ENCODE data around the gene CDC42BPG.

The CDC42BPG gene

DNA sequence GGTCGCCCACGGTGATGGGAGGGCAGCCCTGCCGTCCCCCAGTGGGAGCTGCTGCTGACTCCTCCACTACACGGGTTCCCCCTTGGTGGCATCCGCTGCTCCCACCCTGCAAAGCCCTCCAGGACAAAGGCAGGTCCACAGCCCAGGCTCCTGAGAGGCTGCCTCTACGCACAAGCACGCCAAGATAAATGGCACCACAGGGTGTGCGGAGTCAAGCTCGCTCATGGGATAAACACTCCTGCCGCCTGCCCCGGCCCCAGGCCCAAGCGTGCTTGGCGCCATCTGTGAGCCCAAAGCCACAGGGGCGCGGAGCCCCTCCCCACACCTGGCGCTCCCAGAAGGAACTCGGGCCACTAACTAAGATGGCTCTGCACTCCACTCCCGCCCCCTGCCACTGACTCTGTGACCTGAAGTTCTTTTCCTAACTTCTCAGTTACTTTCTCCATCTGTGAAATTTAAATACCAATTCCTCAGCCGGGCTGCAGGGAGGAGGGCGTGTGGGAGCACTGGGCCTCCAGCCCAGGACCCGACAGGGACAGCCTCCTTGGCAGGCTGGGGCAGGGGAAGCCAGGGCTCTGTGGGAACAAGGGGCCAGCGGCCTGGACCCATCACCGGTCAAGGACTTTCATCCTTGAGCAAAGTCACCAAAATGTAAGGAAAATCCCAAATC lies 19.1 kb upstream of the CDC42BPG start:
- H3K36me3 ChIP-seq (ENCODE audit: control insufficient read depth in 2 of 2, insufficient read depth in 2 of 2, low read length in 2 of 2), result peaks cover 10 to 12% of the 10 kb centered on the region in 2 donors
- H3K9me3 ChIP-seq (ENCODE audit: control insufficient read depth in 2 of 2, low read length in 2 of 2), result peaks cover 0 to 3% of the 10 kb centered on the region in 2 donors
- H3K27me3 ChIP-seq (ENCODE audit: control insufficient read depth in 1 of 2, insufficient read depth in 2 of 2, low read length in 2 of 2), result no peaks in the 10 kb centered on the region
- peak overlapping the region; percentile 86 to 88 for H3K9ac ChIP-seq (ENCODE audit: low read length in 2 of 2)
- peak overlapping the region in 1 of 2 donors; percentile 54 for H3K4me3 ChIP-seq (ENCODE audit: low read length in 2 of 2)
- H3K27ac ChIP-seq (ENCODE audit: low read length), result peak overlapping the region; percentile 99
- peaks cover 79% of the 10 kb centered on the region for H3K4me1 ChIP-seq (ENCODE audit: control insufficient read depth, insufficient read depth, low read length)

GRCh38 chr11:64862987-64863390 lies 18.5 kb upstream of the CDC42BPG start:
- Histone ChIP-seq H3K36me3 (ENCODE audit: control insufficient read depth in 2 of 2, insufficient read depth in 2 of 2, low read length in 2 of 2) (peaks cover 11 to 12% of the 10 kb centered on the region in 2 donors), H3K9me3 (ENCODE audit: control insufficient read depth in 2 of 2, low read length in 2 of 2) (peaks cover 0 to 3% of the 10 kb centered on the region in 2 donors), H3K27me3 (ENCODE audit: control insufficient read depth in 1 of 2, insufficient read depth in 2 of 2, low read length in 2 of 2) (no peaks in the 10 kb centered on the region), H3K4me1 (ENCODE audit: control insufficient read depth, insufficient read depth, low read length) (peaks cover 76% of the 10 kb centered on the region), H3K27ac (ENCODE audit: low read length) (peak overlapping the region; percentile 99), H3K9ac (ENCODE audit: low read length in 2 of 2) (peak overlapping the region; percentile 86 to 88), H3K4me3 (ENCODE audit: low read length in 2 of 2) (peak overlapping the region in 1 of 2 donors; percentile 54)

GRCh38 chr11:64861227-64861975 lies 16.9 kb upstream of the CDC42BPG start:
- H3K4me1 ChIP-seq (ENCODE audit: control insufficient read depth, insufficient read depth, low read length), result peaks cover 70% of the 10 kb centered on the region
- H3K9me3 ChIP-seq (ENCODE audit: control insufficient read depth in 2 of 2, low read length in 2 of 2), result peaks cover 0 to 3% of the 10 kb centered on the region in 2 donors
- no peak overlapping the region for H3K9ac ChIP-seq (ENCODE audit: low read length in 2 of 2)
- no peaks in the 10 kb centered on the region for H3K27me3 ChIP-seq (ENCODE audit: control insufficient read depth in 1 of 2, insufficient read depth in 2 of 2, low read length in 2 of 2)
- peaks cover 14 to 16% of the 10 kb centered on the region in 2 donors for H3K36me3 ChIP-seq (ENCODE audit: control insufficient read depth in 2 of 2, insufficient read depth in 2 of 2, low read length in 2 of 2)
- H3K27ac ChIP-seq (ENCODE audit: low read length), result peak overlapping the region; percentile 99
- no peak overlapping the region for H3K4me3 ChIP-seq (ENCODE audit: low read length in 2 of 2)

DNA sequence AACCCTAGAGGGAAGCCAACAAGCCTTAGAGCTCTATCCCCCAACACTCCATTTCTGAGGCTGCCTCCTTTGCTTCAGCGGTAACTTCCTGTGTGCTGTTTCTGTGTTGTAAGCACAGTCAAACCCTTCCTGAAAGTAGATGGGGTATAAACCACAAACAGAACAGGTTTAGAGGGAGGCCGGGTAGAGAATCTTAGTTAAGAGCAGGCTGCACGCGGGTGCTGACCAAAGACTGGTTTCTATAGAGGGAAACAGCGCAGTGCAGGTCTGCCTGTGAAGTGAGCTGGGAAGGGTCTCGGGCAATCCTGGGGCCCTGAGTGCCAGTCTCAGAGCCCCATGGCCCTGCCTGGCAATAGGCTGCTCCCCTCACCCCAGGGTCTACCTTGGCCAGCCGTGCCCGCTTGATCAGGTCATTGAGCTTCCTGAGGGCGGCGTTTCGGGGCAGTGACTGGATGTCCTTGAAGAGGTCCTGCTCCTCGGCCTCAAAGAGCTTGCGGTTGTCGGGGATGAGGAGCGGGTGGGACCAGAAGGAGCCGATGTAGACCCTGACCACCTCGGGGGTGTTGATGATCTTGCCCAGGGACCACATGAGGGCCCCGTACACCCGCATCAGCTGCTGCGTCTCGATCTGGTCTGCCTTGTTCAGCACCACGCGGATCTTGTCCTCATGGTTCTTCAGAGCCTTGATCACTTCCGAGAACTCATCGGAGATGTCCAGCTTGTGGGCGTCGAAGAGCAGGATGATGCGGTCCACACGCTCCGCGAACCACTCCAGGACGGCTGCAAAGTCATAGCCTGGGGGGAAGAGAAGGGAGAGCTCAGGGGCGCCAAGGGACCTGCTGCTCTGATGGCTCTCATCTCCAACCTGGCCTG lies 15.3 kb upstream of the CDC42BPG start:
- peaks cover 73% of the 10 kb centered on the region for H3K4me1 ChIP-seq (ENCODE audit: control insufficient read depth, insufficient read depth, low read length)
- H3K36me3 ChIP-seq (ENCODE audit: control insufficient read depth in 2 of 2, insufficient read depth in 2 of 2, low read length in 2 of 2), result peaks cover 14 to 16% of the 10 kb centered on the region in 2 donors
- H3K9ac ChIP-seq (ENCODE audit: low read length in 2 of 2), result peak overlapping the region; percentile 5 to 13
- peak overlapping the region; percentile 67 for H3K27ac ChIP-seq (ENCODE audit: low read length)
- H3K9me3 ChIP-seq (ENCODE audit: control insufficient read depth in 2 of 2, low read length in 2 of 2), result peaks cover 0 to 3% of the 10 kb centered on the region in 2 donors
- no peak overlapping the region for H3K4me3 ChIP-seq (ENCODE audit: low read length in 2 of 2)
- no peaks in the 10 kb centered on the region for H3K27me3 ChIP-seq (ENCODE audit: control insufficient read depth in 1 of 2, insufficient read depth in 2 of 2, low read length in 2 of 2)

- peaks cover 73% of the 10 kb centered on the region for H3K4me1 ChIP-seq (ENCODE audit: control insufficient read depth, insufficient read depth, low read length)
- H3K27ac ChIP-seq (ENCODE audit: low read length), result peak overlapping the region; percentile 67
- peak overlapping the region in 1 of 2 donors; percentile 29 for H3K9ac ChIP-seq (ENCODE audit: low read length in 2 of 2)
- H3K36me3 ChIP-seq (ENCODE audit: control insufficient read depth in 2 of 2, insufficient read depth in 2 of 2, low read length in 2 of 2), result peaks cover 18 to 24% of the 10 kb centered on the region in 2 donors
- no peak overlapping the region for H3K4me3 ChIP-seq (ENCODE audit: low read length in 2 of 2)
- peaks cover 0 to 3% of the 10 kb centered on the region in 2 donors for H3K9me3 ChIP-seq (ENCODE audit: control insufficient read depth in 2 of 2, low read length in 2 of 2)
- H3K27me3 ChIP-seq (ENCODE audit: control insufficient read depth in 1 of 2, insufficient read depth in 2 of 2, low read length in 2 of 2), result no peaks in the 10 kb centered on the region
Observed at GRCh38 chr11:64858467-64859263, 14.2 kb upstream of the CDC42BPG start.

GRCh38 chr11:64857485-64857884 lies 13.0 kb upstream of the CDC42BPG start:
- no peak overlapping the region for H3K4me3 ChIP-seq (ENCODE audit: low read length in 2 of 2)
- H3K27ac ChIP-seq (ENCODE audit: low read length), result peak overlapping the region; percentile 46
- no peaks in the 10 kb centered on the region for H3K27me3 ChIP-seq (ENCODE audit: control insufficient read depth in 1 of 2, insufficient read depth in 2 of 2, low read length in 2 of 2)
- peaks cover 0 to 3% of the 10 kb centered on the region in 2 donors for H3K9me3 ChIP-seq (ENCODE audit: control insufficient read depth in 2 of 2, low read length in 2 of 2)
- H3K9ac ChIP-seq (ENCODE audit: low read length in 2 of 2), result peak overlapping the region in 1 of 2 donors; percentile 22
- H3K4me1 ChIP-seq (ENCODE audit: control insufficient read depth, insufficient read depth, low read length), result peaks cover 67% of the 10 kb centered on the region
- H3K36me3 ChIP-seq (ENCODE audit: control insufficient read depth in 2 of 2, insufficient read depth in 2 of 2, low read length in 2 of 2), result peaks cover 26 to 29% of the 10 kb centered on the region in 2 donors

DNA sequence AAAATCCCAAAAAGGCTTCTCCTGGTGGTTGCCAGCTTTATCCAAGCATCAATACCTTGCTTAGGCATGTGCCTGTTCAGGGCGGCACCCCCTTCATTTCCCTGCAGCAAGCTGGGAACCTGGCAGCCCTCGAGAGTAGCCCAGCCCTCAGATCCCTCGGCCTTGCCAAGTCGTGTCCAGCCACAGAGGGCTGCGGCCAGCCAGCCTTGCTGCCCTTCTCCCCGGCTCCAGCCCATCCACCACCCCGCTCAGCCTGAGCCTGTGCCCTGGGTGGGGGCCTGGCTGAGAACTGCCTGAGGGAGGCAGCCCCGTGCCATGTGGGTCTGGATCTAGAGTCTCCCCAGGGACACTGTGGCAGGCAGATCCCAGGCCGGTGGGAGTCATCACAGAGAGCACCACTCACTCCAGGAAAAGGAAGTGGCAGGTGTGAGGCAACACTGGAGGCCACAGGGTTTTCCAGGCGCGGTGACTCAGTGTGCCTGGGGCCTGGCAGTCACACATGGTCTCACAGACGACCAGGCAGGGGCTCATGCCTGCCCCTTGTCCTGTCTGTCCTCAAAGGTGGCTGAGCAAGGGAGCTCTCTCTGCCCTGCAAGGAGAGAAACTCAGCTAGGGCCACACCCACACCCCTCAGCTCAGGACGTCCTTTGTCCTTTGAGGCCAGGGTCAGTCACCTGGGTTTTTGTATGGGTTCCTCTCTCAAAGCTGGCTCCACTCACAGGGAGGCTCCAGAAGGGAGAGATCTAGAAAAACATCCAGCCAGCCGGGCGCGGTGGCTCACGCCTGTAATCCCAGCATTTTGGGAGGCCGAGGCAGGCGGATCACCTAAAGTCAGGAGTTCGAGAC lies 12.2 kb upstream of the CDC42BPG start:
- Histone ChIP-seq H3K9me3 (ENCODE audit: control insufficient read depth in 2 of 2, low read length in 2 of 2) (peaks cover 0 to 3% of the 10 kb centered on the region in 2 donors), H3K27me3 (ENCODE audit: control insufficient read depth in 1 of 2, insufficient read depth in 2 of 2, low read length in 2 of 2) (no peaks in the 10 kb centered on the region), H3K36me3 (ENCODE audit: control insufficient read depth in 2 of 2, insufficient read depth in 2 of 2, low read length in 2 of 2) (peaks cover 27 to 32% of the 10 kb centered on the region in 2 donors), H3K4me1 (ENCODE audit: control insufficient read depth, insufficient read depth, low read length) (peaks cover 67% of the 10 kb centered on the region), H3K4me3 (ENCODE audit: low read length in 2 of 2) (no peak overlapping the region), H3K9ac (ENCODE audit: low read length in 2 of 2) (peak overlapping the region; percentile 53 to 55), H3K27ac (ENCODE audit: low read length) (peak overlapping the region; percentile 84)

DNA sequence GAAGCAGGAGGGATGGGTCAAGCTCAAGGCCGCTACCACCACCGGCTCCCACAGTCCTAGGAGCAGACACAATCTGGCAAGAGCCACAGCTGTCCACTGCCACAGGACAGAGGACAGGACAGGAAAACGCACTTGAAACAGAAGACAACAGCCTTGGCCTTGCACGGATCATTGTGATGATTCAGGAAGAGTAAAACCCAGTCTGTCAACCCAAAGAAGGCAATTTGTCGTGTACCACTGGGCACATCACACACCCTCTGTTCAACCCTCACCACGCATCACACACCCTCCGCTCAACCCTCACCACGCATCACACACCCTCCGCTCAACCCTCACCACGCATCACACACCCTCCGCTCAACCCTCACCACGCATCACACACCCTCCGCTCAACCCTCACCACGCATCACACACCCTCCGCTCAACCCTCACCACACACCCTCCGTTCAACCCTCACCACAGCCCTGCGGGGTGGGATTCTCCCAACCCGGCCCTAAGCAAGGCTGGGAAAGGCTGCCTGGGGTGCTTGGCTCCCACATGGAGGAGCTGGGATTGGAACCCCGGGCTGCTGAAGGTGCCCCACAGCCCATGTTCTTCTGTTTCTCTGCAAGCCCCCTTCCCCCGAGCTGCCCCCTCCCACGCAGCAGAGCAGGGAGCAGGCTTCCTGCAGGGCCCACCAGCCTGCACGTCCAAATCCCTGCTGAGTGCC lies 11.3 kb upstream of the CDC42BPG start:
- H3K4me1 ChIP-seq (ENCODE audit: control insufficient read depth, insufficient read depth, low read length), result peaks cover 69% of the 10 kb centered on the region
- H3K27me3 ChIP-seq (ENCODE audit: control insufficient read depth in 1 of 2, insufficient read depth in 2 of 2, low read length in 2 of 2), result no peaks in the 10 kb centered on the region
- H3K27ac ChIP-seq (ENCODE audit: low read length), result peak overlapping the region; percentile 84
- H3K9ac ChIP-seq (ENCODE audit: low read length in 2 of 2), result peak overlapping the region; percentile 42 to 53
- peak overlapping the region; percentile 15 to 17 for H3K4me3 ChIP-seq (ENCODE audit: low read length in 2 of 2)
- peaks cover 27 to 32% of the 10 kb centered on the region in 2 donors for H3K36me3 ChIP-seq (ENCODE audit: control insufficient read depth in 2 of 2, insufficient read depth in 2 of 2, low read length in 2 of 2)
- no peaks in the 10 kb centered on the region for H3K9me3 ChIP-seq (ENCODE audit: control insufficient read depth in 2 of 2, low read length in 2 of 2)

All from stomach smooth muscle (tissue), 2 donors.